ENCODE data around the gene SYT11.
"Not testable (repeated sequence)": the region's sequence is repeated elsewhere in the genome, so short reads cannot be mapped to it uniquely, and the experiment has no call there.

The SYT11 gene

GRCh38 chr1:155859234-155859829 is at the start of gene SYT11:
Gene SYT11, plus strand, starts transcription at chr1:155859567. Its CDS starts 195 bp downstream, at chr1:155859762.
- DNase-seq (ENCODE audit: low spot score), result peak; percentile 99

DNA sequence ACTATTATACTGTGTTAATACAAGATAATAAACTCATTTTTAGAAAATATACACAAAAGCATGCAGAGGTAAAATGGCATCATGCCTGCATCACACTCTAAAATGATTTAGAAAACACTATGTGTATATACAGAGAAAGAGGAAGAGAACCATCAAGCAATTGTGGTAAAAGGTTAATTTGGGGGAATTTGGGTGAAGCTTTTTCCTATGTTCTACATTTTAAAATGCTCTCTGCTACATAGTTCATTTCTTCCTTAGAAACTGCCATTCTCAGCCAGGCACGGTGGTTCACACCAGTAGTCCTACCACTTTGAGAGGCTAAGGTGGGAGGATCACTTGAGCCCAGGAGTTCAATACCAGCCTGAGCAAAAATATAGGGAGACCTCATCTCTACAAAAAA is 46.5 kb upstream of the SYT11 start:
- no peak for DNase-seq (ENCODE audit: low spot score)

GRCh38 chr1:155813672-155814071 is 45.7 kb upstream of the SYT11 start:
- DNase-seq (ENCODE audit: low spot score), result no peak

GRCh38 chr1:155816351-155816750 is 43.0 kb upstream of the SYT11 start:
- no peak for DNase-seq (ENCODE audit: low spot score)

- DNase-seq (ENCODE audit: low spot score), result no peak
Observed at GRCh38 chr1:155827450-155827849, 31.9 kb upstream of the SYT11 start.

DNA sequence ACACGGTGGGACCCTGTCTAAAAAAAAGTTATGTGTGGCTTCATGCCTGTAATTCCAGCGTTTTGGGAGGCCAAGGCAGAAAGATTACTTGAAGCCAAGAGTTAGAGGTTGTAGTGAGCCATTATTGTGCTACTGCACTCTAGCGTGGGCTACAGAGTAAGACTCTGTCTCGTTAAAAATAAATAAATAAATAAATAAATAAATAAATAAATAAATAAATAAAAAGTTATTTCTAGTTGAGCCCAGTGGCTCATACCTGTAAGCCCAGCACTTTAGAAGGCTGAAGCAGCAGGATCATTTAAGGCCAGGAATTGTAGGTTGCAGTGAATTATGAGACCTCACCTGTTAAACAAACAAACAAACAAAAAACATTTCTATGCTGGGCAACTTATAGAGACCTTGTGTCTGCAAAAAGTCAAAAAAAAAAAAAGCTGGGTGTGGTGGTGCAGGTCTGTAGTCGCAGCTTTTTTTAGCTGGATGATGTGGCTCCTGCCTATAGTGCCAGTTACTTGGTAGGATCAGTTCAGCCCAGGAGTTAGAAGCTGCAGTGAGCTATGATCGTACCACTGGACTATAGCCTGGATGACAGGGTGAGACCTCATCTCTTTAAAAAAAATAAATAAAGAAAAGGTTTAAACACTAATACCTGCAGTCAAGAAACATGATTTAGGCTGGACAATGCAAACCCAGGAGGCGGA is 27.9 kb upstream of the SYT11 start:
- DNase-seq (ENCODE audit: low spot score), result no peak

DNA sequence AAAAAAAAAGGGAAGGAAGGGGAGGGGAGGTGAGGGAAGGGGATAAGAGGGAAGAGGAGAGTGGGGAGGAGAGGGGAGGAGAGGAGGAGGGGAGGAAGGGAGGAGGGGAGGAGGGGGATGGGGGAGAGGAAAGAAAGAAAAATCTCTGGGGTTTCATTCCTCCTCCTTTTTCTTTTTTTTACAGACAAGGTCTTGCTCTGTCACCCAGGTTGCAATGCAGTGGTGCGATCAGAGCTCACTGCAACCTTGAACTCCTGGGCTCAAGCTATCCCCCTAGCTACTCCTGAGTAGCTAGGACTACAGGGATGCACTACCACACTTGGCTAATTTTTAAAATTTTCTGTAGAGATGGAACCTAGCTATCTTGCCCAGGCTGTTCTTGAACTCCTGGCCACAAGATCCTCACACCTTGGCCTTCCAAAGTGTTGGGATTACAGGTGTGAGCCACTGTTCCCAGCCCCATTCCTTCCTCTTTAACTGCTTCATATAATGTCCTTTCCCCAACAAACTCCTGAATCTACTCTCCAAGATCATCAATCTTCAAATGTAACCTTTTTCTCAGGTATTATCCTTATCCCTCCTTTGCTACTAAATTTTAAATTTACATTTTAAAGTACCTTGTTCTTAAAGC is 25.6 kb upstream of the SYT11 start:
- DNase-seq (ENCODE audit: low spot score), result no peak

GRCh38 chr1:155834296-155834926 is 25.0 kb upstream of the SYT11 start:
- no peak for DNase-seq (ENCODE audit: low spot score)

GRCh38 chr1:155834927-155835399 is 24.4 kb upstream of the SYT11 start:
- DNase-seq (ENCODE audit: low spot score), result not testable (repeated sequence)

- no peak for DNase-seq (ENCODE audit: low spot score)
Observed at GRCh38 chr1:155835548-155835947, 23.8 kb upstream of the SYT11 start.

- no peak for DNase-seq (ENCODE audit: low spot score)
Observed at GRCh38 chr1:155840386-155840785, 19.0 kb upstream of the SYT11 start.

- DNase-seq (ENCODE audit: low spot score), result no peak
Observed at GRCh38 chr1:155844860-155845421, 14.4 kb upstream of the SYT11 start.

GRCh38 chr1:155847823-155848529 is 11.4 kb upstream of the SYT11 start:
- no peak for DNase-seq (ENCODE audit: low spot score)

- DNase-seq (ENCODE audit: low spot score), result no peak
Observed at GRCh38 chr1:155850345-155850744, 9.0 kb upstream of the SYT11 start.

DNA sequence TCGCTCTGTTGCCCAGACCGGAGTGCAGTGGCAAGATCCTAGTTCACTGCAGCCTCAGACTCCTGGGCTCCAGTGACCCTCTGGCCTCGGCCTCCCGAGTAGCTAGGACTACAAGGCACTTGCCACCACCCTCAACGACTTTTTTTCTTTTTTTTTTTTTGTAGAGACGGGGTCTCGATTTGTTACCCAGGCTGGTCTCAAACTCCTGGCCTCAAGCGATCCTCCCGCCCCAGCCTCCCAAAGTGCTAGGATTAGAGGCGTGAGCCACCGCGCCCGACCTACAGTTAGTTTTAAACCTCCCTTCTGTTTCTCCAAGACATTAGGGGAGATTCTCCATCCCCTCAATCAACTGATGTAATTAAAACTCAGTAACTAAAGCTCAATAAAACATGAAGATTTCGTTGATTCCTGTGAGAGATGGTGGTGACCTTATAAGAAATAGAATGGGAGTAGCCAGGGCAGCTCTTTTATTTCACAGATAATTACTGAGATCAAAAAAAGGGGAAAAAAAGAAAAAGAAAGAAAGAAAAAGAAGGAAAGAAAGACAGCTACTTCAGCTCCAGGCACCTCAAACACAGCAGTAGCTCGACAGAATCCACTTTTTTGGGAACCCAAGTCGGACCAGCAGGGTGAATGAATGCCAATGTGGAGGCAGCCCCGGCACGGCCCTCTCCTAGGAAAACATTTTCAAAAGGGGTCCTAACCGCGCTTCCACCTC is 3.0 kb upstream of the SYT11 start:
- DNase-seq (ENCODE audit: low spot score), result no peak

GRCh38 chr1:155856975-155857930 is 2.1 kb upstream of the SYT11 start, which contains the start of gene GON4L:
Gene GON4L, minus strand, starts transcription at chr1:155857214. Its CDS starts 3,434 bp downstream, at chr1:155853780.
- peak; percentile 95 for DNase-seq (ENCODE audit: low spot score)

GRCh38 chr1:155858800-155859233 is 550 bp upstream of the SYT11 start:
- no peak for DNase-seq (ENCODE audit: low spot score)

DNA sequence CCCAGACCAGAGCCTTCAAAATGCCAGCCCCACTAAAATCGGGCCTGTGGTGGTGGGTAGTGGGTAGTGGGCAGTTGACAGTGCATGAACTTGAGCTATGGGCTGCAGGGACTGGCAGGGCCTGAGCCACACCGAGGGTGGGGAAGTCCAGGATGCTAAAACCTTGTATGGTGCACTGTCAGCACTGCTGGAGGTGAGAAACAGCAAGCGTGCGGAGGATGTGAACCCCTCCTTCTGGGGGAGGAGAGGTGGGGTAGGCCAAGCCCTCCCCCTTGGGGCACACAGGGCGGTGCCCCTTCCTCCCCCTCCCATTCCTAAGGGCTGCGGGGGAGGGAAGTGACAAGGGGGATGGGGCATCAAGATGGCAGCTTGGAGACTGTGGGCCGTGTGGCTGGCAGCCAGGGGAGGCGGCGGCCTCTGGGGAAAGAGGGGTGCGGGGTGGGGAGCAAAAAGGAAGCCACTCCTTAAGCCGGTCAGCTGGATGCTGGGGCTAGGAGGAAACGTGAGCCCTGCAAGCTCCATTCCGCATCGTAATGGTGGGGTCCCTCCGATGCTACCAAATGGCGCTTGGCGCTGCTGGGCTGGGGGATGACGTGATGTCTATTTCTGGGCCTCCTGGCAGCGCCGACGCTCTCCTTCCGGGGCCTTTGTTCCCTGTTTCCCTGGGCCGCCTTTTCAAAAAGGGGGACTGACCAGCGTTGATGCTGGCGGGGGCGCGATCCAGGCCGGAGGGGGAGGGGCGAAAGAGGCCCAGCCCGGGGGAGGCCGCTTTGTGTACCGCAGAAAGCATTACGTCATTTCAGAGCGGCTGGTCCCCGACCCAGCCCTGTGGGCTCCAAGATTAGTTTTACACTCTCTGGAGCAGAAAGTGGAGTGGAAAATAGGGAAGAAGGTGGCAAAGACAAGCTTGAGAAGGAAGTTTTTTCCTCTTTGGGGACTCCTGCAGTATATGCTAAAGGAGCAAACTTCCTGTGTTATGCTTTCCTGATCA is 809 bp downstream of the SYT11 start:
- no peak for DNase-seq (ENCODE audit: low spot score)

All from hematopoietic multipotent progenitor cell treated with erythropoietin and hydrocortisone succinate and interleukin-3 and kit ligand, for 17 days (in vitro differentiated cells).